Measurements from ENCODE around the gene TAF6L. TPM values are rescaled to one million over a fixed set of nuclear protein-coding genes. Genes with fewer than 3 reads are reported as not detected.
"Not testable (repeated sequence)": the region's sequence is repeated elsewhere in the genome, so short reads cannot be mapped to it uniquely, and the experiment has no call there.

The TAF6L gene
- polyA plus RNA-seq, 1 donor (not counting 4 experiments of a cell fraction or from before 2014, with no cell fraction given) = 14.7 TPM

DNA sequence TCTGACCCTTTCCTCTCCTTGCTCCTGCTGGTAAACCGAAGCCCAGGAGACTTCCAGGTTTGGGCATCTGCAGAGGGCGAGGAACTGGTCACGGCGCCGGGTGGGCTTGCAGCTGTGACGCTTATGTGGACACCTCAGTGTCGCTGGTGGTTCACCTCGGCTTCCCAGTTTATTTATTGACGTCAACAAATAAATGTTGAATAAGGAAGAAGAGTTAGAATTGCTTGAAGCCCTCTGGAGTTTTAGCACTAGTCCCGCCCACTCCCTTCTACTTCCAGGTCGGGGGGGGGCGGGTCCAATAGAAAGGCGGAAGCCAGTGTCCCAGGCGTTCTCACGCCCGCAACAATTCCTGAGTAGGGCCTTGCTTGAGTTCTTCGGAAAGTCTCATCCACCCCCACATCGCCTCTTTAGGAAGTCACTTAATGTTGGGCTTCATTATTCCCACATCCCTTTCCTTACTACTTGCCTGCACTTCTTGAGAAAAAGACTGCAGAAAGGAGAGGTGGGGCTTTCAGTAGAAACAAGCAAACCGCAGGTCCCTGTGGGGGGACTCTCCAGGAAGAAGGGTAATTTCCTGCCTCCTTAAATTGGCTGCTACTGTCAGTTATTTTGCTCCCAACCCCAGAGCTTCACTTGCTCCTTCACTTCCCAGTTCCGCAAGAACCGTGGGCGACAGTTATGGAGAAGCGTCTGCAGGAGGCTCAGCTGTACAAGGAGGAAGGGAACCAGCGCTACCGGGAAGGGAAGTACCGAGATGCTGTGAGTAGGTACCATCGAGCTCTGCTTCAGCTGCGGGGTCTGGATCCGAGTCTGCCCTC lies 42.8 kb upstream of the TAF6L start, which contains the start of gene TTC9C:
Gene TTC9C, plus strand, starts transcription at position 316 of the 818 bp plus-strand sequence. Its CDS starts 363 bp downstream, at position 679.
- no peaks in the 10 kb centered on the region for H3K9me1 ChIP-seq (ENCODE audit: control insufficient read depth, extremely low read depth, insufficient read depth, low read length)
- TF ChIP-seq EZH2 (IDR thresholded peaks at IDR 0.05; ENCODE audit: low read length) = no peak
- no peak for TF ChIP-seq CTCF (optimal IDR thresholded peaks at IDR 0.05 in 1 of 3, IDR thresholded peaks at IDR 0.05 in 1 of 3, conservative IDR thresholded peaks at IDR 0.05 in 1 of 3; ENCODE audit: extremely low read depth in 1 of 3, insufficient read depth in 2 of 3, low read length in 3 of 3)
- H3K9me3 ChIP-seq (ENCODE audit: control insufficient read depth, low read depth, low read length) = no peaks in the 10 kb centered on the region
- H3K36me3 ChIP-seq (ENCODE audit: control insufficient read depth in 2 of 2, extremely low read depth in 1 of 2, insufficient read depth in 2 of 2, low read length in 2 of 2) = peaks cover 8 to 14% of the 10 kb centered on the region in 2 experiments
- peaks cover 68% of the 10 kb centered on the region for H3K79me2 ChIP-seq (ENCODE audit: control insufficient read depth, insufficient read depth, low read length)
- H4K20me1 ChIP-seq (ENCODE audit: control insufficient read depth, extremely low read depth, insufficient read depth, low read length) = peaks cover 4% of the 10 kb centered on the region
- peak within 1 kb of the TSS; percentile 87 for H3K27ac ChIP-seq (ENCODE audit: control insufficient read depth, insufficient read depth, low read length)
- H3K4me3 ChIP-seq (ENCODE audit: control insufficient read depth in 2 of 3, extremely low read depth in 1 of 3, insufficient read depth in 2 of 3, low read depth in 1 of 3, low read length in 3 of 3) = peak within 1 kb of the TSS; percentile 69 to 99 (median 80)
- FAIRE-seq (no peak), DNase-seq (ENCODE audit: low read depth, low spot score) (peak; percentile 41)
- no peaks in the 10 kb centered on the region for H3K27me3 ChIP-seq (ENCODE audit: control insufficient read depth, extremely low read depth, insufficient read depth, low read length)
- H3K4me2 ChIP-seq (ENCODE audit: control insufficient read depth, extremely low read depth, insufficient read depth, low read depth, low read length) = peak within 1 kb of the TSS; percentile 76
- dilution Hi-C loops (cut with MboI; ENCODE audit: extremely low pct_ligation_motif_present, low sequenced_read_pairs) = no loop called here
- H2AFZ ChIP-seq (ENCODE audit: control insufficient read depth, low read length) = peak within 1 kb of the TSS; percentile 98
- H3K9ac ChIP-seq (ENCODE audit: control insufficient read depth, extremely low read depth, insufficient read depth, low read length) = peak within 1 kb of the TSS; percentile 94
- H3K4me1 ChIP-seq (ENCODE audit: control insufficient read depth, extremely low read depth, insufficient read depth, low read length) = peaks cover 26% of the 10 kb centered on the region

DNA sequence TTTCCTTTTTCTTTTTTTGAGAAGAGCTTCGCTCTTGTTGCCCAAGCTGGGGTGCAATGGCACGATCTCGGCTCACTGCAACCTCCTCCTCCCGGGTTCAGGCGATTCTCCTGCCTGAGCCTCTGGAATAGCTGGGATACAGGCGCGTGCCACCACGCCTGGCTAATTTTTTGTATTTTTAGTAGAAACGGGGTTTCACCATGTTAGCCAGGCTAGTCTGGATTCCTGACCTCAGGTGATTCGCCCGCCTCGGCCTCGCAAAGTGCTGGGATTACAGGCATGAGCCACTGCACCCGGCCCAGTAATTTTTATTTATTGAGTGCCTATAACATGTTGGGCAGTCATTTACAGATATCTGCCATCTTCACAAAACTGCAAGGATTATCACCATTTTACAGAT lies 41.1 kb upstream of the TAF6L start:
- H3K79me2 ChIP-seq (ENCODE audit: control insufficient read depth, insufficient read depth, low read length) = peaks cover 55% of the 10 kb centered on the region
- H3K4me3 ChIP-seq (ENCODE audit: control insufficient read depth in 2 of 3, extremely low read depth in 1 of 3, insufficient read depth in 2 of 3, low read depth in 1 of 3, low read length in 3 of 3) = peak overlapping the region; percentile 69 to 80 (median 79)
- H3K36me3 ChIP-seq (ENCODE audit: control insufficient read depth in 2 of 2, extremely low read depth in 1 of 2, insufficient read depth in 2 of 2, low read length in 2 of 2); H4K20me1 ChIP-seq (ENCODE audit: control insufficient read depth, extremely low read depth, insufficient read depth, low read length); H3K9me1 ChIP-seq (ENCODE audit: control insufficient read depth, extremely low read depth, insufficient read depth, low read length); H3K27me3 ChIP-seq (ENCODE audit: control insufficient read depth, extremely low read depth, insufficient read depth, low read length); H3K9me3 ChIP-seq (ENCODE audit: control insufficient read depth, low read depth, low read length); FAIRE-seq; dilution Hi-C loops (cut with MboI; ENCODE audit: extremely low pct_ligation_motif_present, low sequenced_read_pairs); H2AFZ ChIP-seq (ENCODE audit: control insufficient read depth, low read length); DNase-seq (ENCODE audit: low read depth, low spot score): not testable (repeated sequence)
- H3K4me2 ChIP-seq (ENCODE audit: control insufficient read depth, extremely low read depth, insufficient read depth, low read depth, low read length) = peak overlapping the region; percentile 76
- H3K9ac ChIP-seq (ENCODE audit: control insufficient read depth, extremely low read depth, insufficient read depth, low read length) = peak overlapping the region; percentile 94
- peak overlapping the region; percentile 87 for H3K27ac ChIP-seq (ENCODE audit: control insufficient read depth, insufficient read depth, low read length)
- peaks cover 14% of the 10 kb centered on the region for H3K4me1 ChIP-seq (ENCODE audit: control insufficient read depth, extremely low read depth, insufficient read depth, low read length)

Data from keratinocyte (primary cell).